Skeletal muscle satellite cell (primary cell): ENCODE measurements around the gene GSDME.
A peak's percentile ranks its signal among the peaks of the same experiment; 100 is the strongest.

Experiments
- H3K27me3 ChIP-seq: 2 replicates; pipeline ENCODE4 v1.7.0; 2013; ENCODE audit warnings: low read length; ENCODE audit not compliant: control insufficient read depth, insufficient read depth
- H3K36me3 ChIP-seq: 2 replicates; pipeline ENCODE4 v1.7.0; 2013; ENCODE audit warnings: mild to moderate bottlenecking, control low read depth, low read length; ENCODE audit not compliant: insufficient read depth
- H3K4me1 ChIP-seq: 2 replicates; pipeline ENCODE4 v1.7.0; 2013; ENCODE audit warnings: low read length; ENCODE audit not compliant: control insufficient read depth, insufficient read depth
- H3K4me2 ChIP-seq: 2 replicates; pipeline ENCODE4 v1.7.0; 2013; ENCODE audit warnings: mild to moderate bottlenecking, low read length
- H3K4me3 ChIP-seq: 2 replicates; pipeline ENCODE4 v1.7.0; 2013; ENCODE audit warnings: low read length
- H3K9ac ChIP-seq: 2 replicates; pipeline ENCODE4 v1.7.0; 2013; ENCODE audit warnings: mild to moderate bottlenecking, low read depth, low read length, moderate library complexity
- H3K9me3 ChIP-seq: replicated peaks from 2 replicates; pipeline ENCODE4 v1.7.0; 2013; ENCODE audit warnings: mild to moderate bottlenecking, control low read depth, low read length

The GSDME gene

GRCh38 chr7:24788961-24789576 lies 31.8 kb upstream of the GSDME start:
- no peak overlapping the region for H3K9ac ChIP-seq
- H3K4me1 ChIP-seq: peaks cover 13% of the 10 kb centered on the region
- no peaks in the 10 kb centered on the region for H3K27me3 ChIP-seq
- no peaks in the 10 kb centered on the region for H3K36me3 ChIP-seq
- no peak overlapping the region for H3K4me2 ChIP-seq
- no peak overlapping the region for H3K4me3 ChIP-seq
- H3K9me3 ChIP-seq: no peaks in the 10 kb centered on the region

GRCh38 chr7:24788075-24788474 lies 30.8 kb upstream of the GSDME start:
- H3K4me1 ChIP-seq: peaks cover 13% of the 10 kb centered on the region
- no peaks in the 10 kb centered on the region for H3K36me3 ChIP-seq
- H3K27me3 ChIP-seq: no peaks in the 10 kb centered on the region
- H3K4me2 ChIP-seq: no peak overlapping the region
- H3K9me3 ChIP-seq: no peaks in the 10 kb centered on the region
- H3K9ac ChIP-seq: no peak overlapping the region
- no peak overlapping the region for H3K4me3 ChIP-seq

GRCh38 chr7:24786941-24787340 lies 29.7 kb upstream of the GSDME start:
- Histone ChIP-seq H3K36me3 (no peaks in the 10 kb centered on the region), H3K9me3 (no peaks in the 10 kb centered on the region), H3K4me2 (peak overlapping the region; percentile 26), H3K9ac (peak overlapping the region; percentile 25), H3K4me1 (peaks cover 13% of the 10 kb centered on the region), H3K4me3 (no peak overlapping the region), H3K27me3 (no peaks in the 10 kb centered on the region)

GRCh38 chr7:24786306-24786705 lies 29.0 kb upstream of the GSDME start:
- peak overlapping the region; percentile 26 for H3K4me2 ChIP-seq
- H3K36me3 ChIP-seq: no peaks in the 10 kb centered on the region
- H3K9me3 ChIP-seq: no peaks in the 10 kb centered on the region
- no peak overlapping the region for H3K4me3 ChIP-seq
- no peaks in the 10 kb centered on the region for H3K27me3 ChIP-seq
- H3K9ac ChIP-seq: peak overlapping the region; percentile 12
- peaks cover 13% of the 10 kb centered on the region for H3K4me1 ChIP-seq

- Histone ChIP-seq H3K4me2 (no peak overlapping the region), H3K36me3 (no peaks in the 10 kb centered on the region), H3K4me1 (peaks cover 17% of the 10 kb centered on the region)
Measured at GRCh38 chr7:24784277-24784676, 27.0 kb upstream of the GSDME start.

GRCh38 chr7:24783698-24784097 lies 26.4 kb upstream of the GSDME start:
- Histone ChIP-seq H3K4me2 (no peak overlapping the region), H3K4me1 (peaks cover 23% of the 10 kb centered on the region), H3K27me3 (no peaks in the 10 kb centered on the region), H3K9ac (no peak overlapping the region), H3K36me3 (no peaks in the 10 kb centered on the region), H3K9me3 (no peaks in the 10 kb centered on the region), H3K4me3 (no peak overlapping the region)

More at GRCh38 chr7:24784277-24784676, 27.0 kb upstream of the GSDME start:
- Histone ChIP-seq H3K27me3 (no peaks in the 10 kb centered on the region), H3K9me3 (no peaks in the 10 kb centered on the region), H3K9ac (no peak overlapping the region), H3K4me3 (no peak overlapping the region)

- Histone ChIP-seq H3K9me3 (no peaks in the 10 kb centered on the region), H3K27me3 (no peaks in the 10 kb centered on the region), H3K4me1 (peaks cover 13% of the 10 kb centered on the region), H3K4me3 (no peak overlapping the region), H3K36me3 (no peaks in the 10 kb centered on the region), H3K4me2 (no peak overlapping the region), H3K9ac (no peak overlapping the region)
Measured at GRCh38 chr7:24781106-24781505, 23.8 kb upstream of the GSDME start.

GRCh38 chr7:24779283-24779655 lies 22.0 kb upstream of the GSDME start:
- H3K9ac ChIP-seq: no peak overlapping the region
- no peaks in the 10 kb centered on the region for H3K36me3 ChIP-seq
- peaks cover 13% of the 10 kb centered on the region for H3K4me1 ChIP-seq
- no peaks in the 10 kb centered on the region for H3K27me3 ChIP-seq
- H3K4me3 ChIP-seq: no peak overlapping the region
- no peaks in the 10 kb centered on the region for H3K9me3 ChIP-seq
- H3K4me2 ChIP-seq: peak overlapping the region; percentile 22

- Histone ChIP-seq H3K4me2 (peak overlapping the region; percentile 22), H3K36me3 (no peaks in the 10 kb centered on the region), H3K9ac (no peak overlapping the region), H3K9me3 (no peaks in the 10 kb centered on the region), H3K4me3 (no peak overlapping the region), H3K4me1 (peaks cover 13% of the 10 kb centered on the region), H3K27me3 (no peaks in the 10 kb centered on the region)
Measured at GRCh38 chr7:24778543-24779282, 21.4 kb upstream of the GSDME start.

- Histone ChIP-seq H3K9me3 (no peaks in the 10 kb centered on the region), H3K9ac (no peak overlapping the region), H3K4me1 (peaks cover 13% of the 10 kb centered on the region), H3K27me3 (no peaks in the 10 kb centered on the region), H3K36me3 (no peaks in the 10 kb centered on the region), H3K4me3 (no peak overlapping the region), H3K4me2 (no peak overlapping the region)
Measured at GRCh38 chr7:24777806-24778205, 20.5 kb upstream of the GSDME start.

GRCh38 chr7:24773646-24774045 lies 16.4 kb upstream of the GSDME start:
- Histone ChIP-seq H3K4me2 (no peak overlapping the region), H3K27me3 (no peaks in the 10 kb centered on the region), H3K4me3 (no peak overlapping the region), H3K4me1 (peaks cover 4% of the 10 kb centered on the region), H3K9me3 (no peaks in the 10 kb centered on the region), H3K9ac (no peak overlapping the region), H3K36me3 (no peaks in the 10 kb centered on the region)

GRCh38 chr7:24769851-24770250 lies 12.6 kb upstream of the GSDME start:
- Histone ChIP-seq H3K9me3 (no peaks in the 10 kb centered on the region), H3K4me3 (no peak overlapping the region), H3K4me2 (no peak overlapping the region), H3K4me1 (no peaks in the 10 kb centered on the region), H3K36me3 (no peaks in the 10 kb centered on the region), H3K27me3 (no peaks in the 10 kb centered on the region), H3K9ac (no peak overlapping the region)
